GM19240 (cell line): ENCODE data around the gene CRISP3.

Experiments
- DNase-seq: peaks from one replicate; pipeline ENCODE4 v3.0.0; 2011; ENCODE audit warnings: low spot score; ENCODE audit not compliant: insufficient read length

Gene CRISP3

GRCh38 chr6:49692534-49692933, 51.7 kb downstream of the CRISP3 start:
- DNase-seq: no peak
